Tongue (tissue), 2 donors: ENCODE results near the gene ARHGAP36. TPM values are rescaled to one million over a fixed set of nuclear protein-coding genes. Genes with fewer than 3 reads are reported as not detected.

Experiments used
- DNase-seq: peaks from one replicate; pipeline ENCODE4 v3.0.0-alpha.2; 2015
- total RNA-seq: library from RNA; depleted of rRNA; stranded (reverse); fragments of >200 nt; gene quantifications from one replicate; pipeline ENCODE4 v1.2.3, GENCODE V29; 2014

ARHGAP36 gene
- total RNA-seq, 1 donor from 2014 or later = 172 TPM

- DNase-seq = no peak
Observed at GRCh38 chrX:131072871-131073571, 14.9 kb downstream of the ARHGAP36 start.

- DNase-seq = no peak
Observed at GRCh38 chrX:131073607-131074006, 15.5 kb downstream of the ARHGAP36 start.

GRCh38 chrX:131081772-131082740 lies 23.9 kb downstream of the ARHGAP36 start:
- no peak for DNase-seq

GRCh38 chrX:131083510-131084142 lies 25.5 kb downstream of the ARHGAP36 start:
- DNase-seq = no peak

GRCh38 chrX:131084145-131084544 lies 26.0 kb downstream of the ARHGAP36 start:
- no peak for DNase-seq

- no peak for DNase-seq
Observed at GRCh38 chrX:131136776-131137175, 78.6 kb downstream of the ARHGAP36 start.

- no peak for DNase-seq
Observed at GRCh38 chrX:131139072-131139471, 80.9 kb downstream of the ARHGAP36 start.

Other genes with a start within 250 kb of the ARHGAP36 start
- gene ENOX2, start 155.1 kb upstream of the ARHGAP36 start, total RNA-seq = 9.2 TPM
- gene IGSF1, start 231.0 kb downstream of the ARHGAP36 start, total RNA-seq = 69.3 TPM